AG20443 (cell line): ENCODE results near the gene EIF1B.

Source experiments
- DNase-seq: peaks from one replicate; pipeline ENCODE4 v3.0.0; 2012; ENCODE audit warnings: low spot score, mixed read lengths

The EIF1B gene

DNA sequence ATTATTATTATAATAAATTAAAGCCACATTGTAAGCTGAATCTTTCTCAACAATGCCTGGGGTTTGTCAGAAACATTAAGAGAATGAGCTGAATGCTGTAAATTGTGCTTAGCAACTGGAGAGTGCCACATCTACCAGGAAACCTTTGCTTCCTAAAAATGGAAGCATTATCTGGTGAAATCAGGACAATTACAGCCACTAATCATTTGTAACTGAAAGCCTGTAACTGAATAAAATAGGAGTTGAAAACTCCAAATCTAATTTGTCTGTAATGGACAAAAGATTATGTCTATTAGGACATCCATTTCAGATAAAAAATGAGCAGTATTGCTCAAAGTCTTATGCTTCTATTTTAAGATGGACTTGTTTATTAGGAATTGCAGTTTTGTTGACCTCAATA lies 32.2 kb downstream of the EIF1B start:
- DNase-seq = no peak

DNA sequence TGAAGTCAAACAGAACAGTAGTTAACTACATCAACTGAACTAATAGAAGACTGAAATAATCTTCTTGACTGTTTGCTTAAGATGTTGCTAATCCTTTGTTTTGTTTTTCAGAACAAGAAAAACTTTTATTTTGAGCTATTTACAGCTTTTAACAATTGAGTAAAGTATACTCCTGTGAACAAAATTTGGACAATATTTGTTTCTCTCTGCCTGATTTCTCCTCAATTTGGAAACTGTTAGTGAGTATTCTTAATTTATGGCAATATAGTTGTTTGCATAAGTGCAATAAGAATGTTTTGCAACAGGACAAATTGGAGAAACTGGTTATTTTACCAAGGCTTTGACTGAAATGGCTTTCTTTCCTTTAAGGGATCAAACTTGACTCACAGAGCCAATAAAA lies 41.0 kb downstream of the EIF1B start:
- DNase-seq = no peak

DNA sequence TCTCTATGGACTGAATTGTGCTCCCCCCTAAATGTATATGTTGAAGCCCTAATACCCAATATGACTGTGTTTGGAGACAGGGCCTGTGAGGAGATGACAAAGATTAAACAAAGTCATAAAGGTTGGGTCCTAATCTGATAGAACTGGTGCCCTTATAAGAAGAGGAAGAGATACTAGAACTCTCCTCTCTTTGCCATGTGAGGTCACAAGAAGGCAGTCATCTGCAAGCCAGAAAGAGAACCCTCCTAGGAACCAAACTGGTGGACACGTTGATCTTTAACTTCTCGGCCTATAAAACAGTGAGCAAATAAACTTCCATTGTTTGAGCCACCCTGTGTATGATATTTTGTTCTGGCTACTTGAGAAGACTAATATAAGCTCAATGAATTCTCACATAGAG lies 45.9 kb downstream of the EIF1B start:
- DNase-seq = no peak

DNA sequence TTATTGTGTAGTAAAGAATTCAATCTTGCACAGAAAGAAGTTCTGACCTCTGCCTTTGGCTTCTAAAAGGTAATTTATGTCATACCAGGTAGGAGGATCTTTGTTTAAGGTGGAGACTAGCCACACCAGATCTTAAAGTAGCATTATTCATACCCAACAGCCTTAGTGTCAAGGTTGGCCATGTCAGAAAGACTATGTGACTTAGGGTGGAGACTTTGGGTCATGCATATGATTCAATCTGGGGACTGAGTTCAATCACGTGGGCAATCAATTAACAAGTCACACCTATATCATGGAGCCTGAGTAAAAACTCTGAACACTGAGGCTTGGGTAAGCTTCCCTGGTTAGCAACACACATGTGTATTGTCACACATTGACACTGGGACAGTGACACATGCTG lies 48.9 kb downstream of the EIF1B start:
- no peak for DNase-seq
